ENCODE results near the gene NCOA1. TPM values are rescaled to one million over a fixed set of nuclear protein-coding genes. Genes with fewer than 3 reads are reported as not detected.

Gene NCOA1
- total and polyA plus RNA-seq, 2 of the 4 experiments (the other 2 are of a cell fraction), result 6.7 to 11.3 TPM

DNA sequence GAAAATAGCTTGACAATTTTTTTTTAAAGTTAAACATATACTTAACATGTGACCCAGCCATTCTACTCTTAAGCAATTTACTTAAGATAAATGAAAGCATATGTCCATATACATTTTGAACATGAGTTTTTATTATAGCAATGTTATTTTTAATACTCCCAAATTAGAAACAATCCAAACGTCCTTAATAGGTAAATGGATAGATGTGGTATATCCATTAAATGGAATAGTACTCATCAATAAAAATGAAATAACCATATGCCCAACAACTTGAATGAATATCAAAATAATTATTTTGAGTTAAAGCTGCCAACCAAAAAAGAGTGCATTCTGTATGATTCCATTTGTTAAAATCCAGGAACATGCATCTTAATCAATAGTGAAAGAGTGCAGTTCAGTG, 29.1 kb downstream of the NCOA1 start:
- no peak overlapping the region for H2AFZ ChIP-seq (replicated peaks; ENCODE audit: low read length, poor library complexity)
- H3K14ac ChIP-seq (replicated peaks; ENCODE audit: low read depth, low read length), result no peak overlapping the region
- ChIA-PET CTCF (interaction anchor here (0.6 to 1.6 kb wide), 5 partner anchors 8 to 307 kb away, joined by 3 to 10 read pairs (median 4); no protein-coding TSS in a partner anchor), POLR2A (ENCODE audit: unreplicated experiment) (no interaction called here)
- no peak overlapping the region for H4K91ac ChIP-seq (ENCODE audit: insufficient read depth, low read depth, low read length)
- BruUV-seq (replicated peaks), result no TSS peak
- no peak for ATAC-seq (ENCODE audit: low read depth)
- no peak overlapping the region for H2AK5ac ChIP-seq (ENCODE audit: low read depth, low read length)
- H3K27me3 ChIP-seq (ENCODE audit: control insufficient read depth, insufficient read depth, low read length), result no peaks in the 10 kb centered on the region
- H3K23ac ChIP-seq (ENCODE audit: low read depth, low read length), result no peak overlapping the region
- no peak overlapping the region for H4K8ac ChIP-seq (ENCODE audit: low read depth in 2 of 2, low read length in 2 of 2)
- no peaks in the 10 kb centered on the region for H3K9me3 ChIP-seq (ENCODE audit: control insufficient read depth, insufficient read depth, low read length)
- intact Hi-C loops (cut with micrococcal nuclease) (loop anchor here (5.0 kb wide), 1 partner anchor 52 kb away; no protein-coding TSS in a partner anchor), in situ Hi-C loops (cut with MboI; ENCODE audit: low sequenced_read_pairs) (no loop called here), dilution Hi-C loops (cut with HindIII; ENCODE audit: low sequenced_read_pairs, unreplicated experiment) (no loop called here)
- H3K9me1 ChIP-seq (ENCODE audit: insufficient read depth, low read length), result no peaks in the 10 kb centered on the region
- H2BK15ac ChIP-seq (ENCODE audit: low read depth, low read length), result no peak overlapping the region
- H4K20me1 ChIP-seq (ENCODE audit: insufficient read depth, low read length), result peaks cover 5% of the 10 kb centered on the region; the same call in 1 of the 2 replicates
- TF ChIP-seq MXI1 (IDR thresholded peaks at IDR 0.05; ENCODE audit: borderline replicate concordance, low read depth, low read length) (no peak), RAD21 (IDR thresholded peaks at IDR 0.05; ENCODE audit: low read length) (no peak), CEBPB (IDR thresholded peaks at IDR 0.05; ENCODE audit: low read depth, low read length) (no peak), MAZ (IDR thresholded peaks at IDR 0.05; ENCODE audit: borderline replicate concordance, low read depth, low read length) (no peak), NFE2L2 (IDR thresholded peaks at IDR 0.05; ENCODE audit: low read depth, low read length) (no peak), CHD1 (IDR thresholded peaks at IDR 0.05; ENCODE audit: low read depth, low read length) (no peak), POLR2A (IDR thresholded peaks at IDR 0.05; ENCODE audit: low read depth, low read length) (no peak), BHLHE40 (IDR thresholded peaks at IDR 0.05; ENCODE audit: low read depth, low read length) (no peak), RFX5 (IDR thresholded peaks at IDR 0.05; ENCODE audit: low read depth, low read length) (no peak), FOS (IDR thresholded peaks at IDR 0.05; ENCODE audit: low read depth, low read length) (no peak), SMC3 (IDR thresholded peaks at IDR 0.05; ENCODE audit: low read depth, low read length) (no peak), RCOR1 (IDR thresholded peaks at IDR 0.05; ENCODE audit: insufficient replicate concordance, low read length) (no peak), MAFK (IDR thresholded peaks at IDR 0.05; ENCODE audit: low read depth, low read length) (no peak)
- TF ChIP-seq, protein P1, sequence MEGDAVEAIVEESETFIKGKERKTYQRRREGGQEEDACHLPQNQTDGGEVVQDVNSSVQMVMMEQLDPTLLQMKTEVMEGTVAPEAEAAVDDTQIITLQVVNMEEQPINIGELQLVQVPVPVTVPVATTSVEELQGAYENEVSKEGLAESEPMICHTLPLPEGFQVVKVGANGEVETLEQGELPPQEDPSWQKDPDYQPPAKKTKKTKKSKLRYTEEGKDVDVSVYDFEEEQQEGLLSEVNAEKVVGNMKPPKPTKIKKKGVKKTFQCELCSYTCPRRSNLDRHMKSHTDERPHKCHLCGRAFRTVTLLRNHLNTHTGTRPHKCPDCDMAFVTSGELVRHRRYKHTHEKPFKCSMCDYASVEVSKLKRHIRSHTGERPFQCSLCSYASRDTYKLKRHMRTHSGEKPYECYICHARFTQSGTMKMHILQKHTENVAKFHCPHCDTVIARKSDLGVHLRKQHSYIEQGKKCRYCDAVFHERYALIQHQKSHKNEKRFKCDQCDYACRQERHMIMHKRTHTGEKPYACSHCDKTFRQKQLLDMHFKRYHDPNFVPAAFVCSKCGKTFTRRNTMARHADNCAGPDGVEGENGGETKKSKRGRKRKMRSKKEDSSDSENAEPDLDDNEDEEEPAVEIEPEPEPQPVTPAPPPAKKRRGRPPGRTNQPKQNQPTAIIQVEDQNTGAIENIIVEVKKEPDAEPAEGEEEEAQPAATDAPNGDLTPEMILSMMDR (conservative IDR thresholded peaks at IDR 0.05; ENCODE audit: low read depth, low read length), result no peak
- TF ChIP-seq, protein P2, sequence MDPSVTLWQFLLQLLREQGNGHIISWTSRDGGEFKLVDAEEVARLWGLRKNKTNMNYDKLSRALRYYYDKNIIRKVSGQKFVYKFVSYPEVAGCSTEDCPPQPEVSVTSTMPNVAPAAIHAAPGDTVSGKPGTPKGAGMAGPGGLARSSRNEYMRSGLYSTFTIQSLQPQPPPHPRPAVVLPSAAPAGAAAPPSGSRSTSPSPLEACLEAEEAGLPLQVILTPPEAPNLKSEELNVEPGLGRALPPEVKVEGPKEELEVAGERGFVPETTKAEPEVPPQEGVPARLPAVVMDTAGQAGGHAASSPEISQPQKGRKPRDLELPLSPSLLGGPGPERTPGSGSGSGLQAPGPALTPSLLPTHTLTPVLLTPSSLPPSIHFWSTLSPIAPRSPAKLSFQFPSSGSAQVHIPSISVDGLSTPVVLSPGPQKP (IDR thresholded peaks at IDR 0.05; ENCODE audit: borderline replicate concordance, low read depth, low read length), result no peak
- TF ChIP-seq, protein P3, sequence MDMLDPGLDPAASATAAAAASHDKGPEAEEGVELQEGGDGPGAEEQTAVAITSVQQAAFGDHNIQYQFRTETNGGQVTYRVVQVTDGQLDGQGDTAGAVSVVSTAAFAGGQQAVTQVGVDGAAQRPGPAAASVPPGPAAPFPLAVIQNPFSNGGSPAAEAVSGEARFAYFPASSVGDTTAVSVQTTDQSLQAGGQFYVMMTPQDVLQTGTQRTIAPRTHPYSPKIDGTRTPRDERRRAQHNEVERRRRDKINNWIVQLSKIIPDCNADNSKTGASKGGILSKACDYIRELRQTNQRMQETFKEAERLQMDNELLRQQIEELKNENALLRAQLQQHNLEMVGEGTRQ (IDR thresholded peaks at IDR 0.05; ENCODE audit: low read depth, low read length), result no peak
- no peak overlapping the region for H4K5ac ChIP-seq (ENCODE audit: low read depth, low read length)
- H3K4me1 ChIP-seq (ENCODE audit: control insufficient read depth, insufficient read depth, low read length), result no peaks in the 10 kb centered on the region
- H3K4ac ChIP-seq (ENCODE audit: low read depth, low read length), result no peak overlapping the region
- H3K9ac ChIP-seq (ENCODE audit: low read depth, low read length), result no peak overlapping the region
- H3K36me3 ChIP-seq (ENCODE audit: control insufficient read depth, insufficient read depth, low read length), result no peaks in the 10 kb centered on the region
- no peak overlapping the region for H2BK20ac ChIP-seq (ENCODE audit: low read depth, low read length)
- H3K4me3 ChIP-seq (ENCODE audit: insufficient read depth, low read depth, low read length), result no peak overlapping the region
- H3K18ac ChIP-seq (ENCODE audit: low read depth, low read length), result no peak overlapping the region
- no peak overlapping the region for H3K27ac ChIP-seq (ENCODE audit: insufficient read depth, low read length)
- H2BK120ac ChIP-seq (ENCODE audit: low read depth, low read length), result no peak overlapping the region
- WGBS, 2 experiments (ENCODE audit: extremely low coverage in 2 of 2, insufficient read length in 1 of 2), result no CpG with 5 or more reads among the region's 1 CpG
- H2BK5ac ChIP-seq (ENCODE audit: low read depth, low read length, poor library complexity, severe bottlenecking), result no peak overlapping the region
- H3K79me1 ChIP-seq (ENCODE audit: low read depth in 1 of 2, low read length in 2 of 2), result peaks cover 7 to 17% of the 10 kb centered on the region in 2 experiments
- no peak for DNase-seq
- no peak overlapping the region for H2AK9ac ChIP-seq (replicated peaks; ENCODE audit: low read depth, low read length, poor library complexity)
- no peak overlapping the region for H3K56ac ChIP-seq (ENCODE audit: extremely low read depth, insufficient read depth, low read length)
- no peak overlapping the region for H3K4me2 ChIP-seq (ENCODE audit: low read depth, low read length)

Data from IMR-90 (cell line).